Measurements from ENCODE around the gene PIPOX.

PIPOX gene

GRCh38 chr17:29012535-29012934 lies 30.4 kb upstream of the PIPOX start:
- DNase-seq (ENCODE audit: low read depth, low spot score), result no peak

DNA sequence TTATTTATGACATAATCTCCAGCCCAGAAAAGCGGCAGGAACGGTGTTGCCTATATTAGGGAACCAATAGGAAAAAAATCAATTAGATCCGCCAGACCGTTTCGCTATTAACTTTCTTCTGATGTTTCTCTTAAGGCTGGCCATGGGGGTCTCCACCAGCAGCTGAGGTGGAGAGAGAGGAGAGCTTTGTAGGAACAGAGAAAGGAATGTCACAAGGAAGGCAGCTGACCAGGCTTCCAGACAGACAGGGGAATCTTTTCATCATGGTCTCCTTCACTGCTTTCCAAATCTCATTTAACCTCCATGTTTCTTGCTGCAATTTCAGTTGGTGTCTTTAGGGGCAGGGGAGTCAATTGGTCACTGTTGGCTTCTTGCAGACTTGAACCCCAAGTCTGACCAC lies 28.2 kb upstream of the PIPOX start:
- no peak overlapping the region for H3K4me3 ChIP-seq
- H3K9me3 ChIP-seq (ENCODE audit: low read depth, low read length), result no peaks in the 10 kb centered on the region
- H3K36me3 ChIP-seq (ENCODE audit: insufficient read depth, low read length), result no peaks in the 10 kb centered on the region
- H3K9ac ChIP-seq (ENCODE audit: insufficient read length), result no peak overlapping the region
- H3K27ac ChIP-seq, result no peak overlapping the region
- DNase-seq (ENCODE audit: low read depth, low spot score), result no peak
- no peak for TF ChIP-seq FOXP2 (optimal IDR thresholded peaks at IDR 0.05; ENCODE audit: control extremely low read depth, extremely low read length, insufficient read depth)

More at GRCh38 chr17:29012535-29012934, 30.4 kb upstream of the PIPOX start:
- no peak for TF ChIP-seq FOXP2 (optimal IDR thresholded peaks at IDR 0.05; ENCODE audit: control extremely low read depth, extremely low read length, insufficient read depth)
- TF ChIP-seq POLR2AphosphoS5 (IDR thresholded peaks at IDR 0.05; ENCODE audit: borderline replicate concordance, low read depth, low read length), result no peak
- TF ChIP-seq EZH2 (IDR thresholded peaks at IDR 0.05), result no peak
- no peaks in the 10 kb centered on the region for H3K36me3 ChIP-seq (ENCODE audit: insufficient read depth, low read length)
- H3K27ac ChIP-seq, result no peak overlapping the region
- H3K9me3 ChIP-seq (ENCODE audit: low read depth, low read length), result no peaks in the 10 kb centered on the region
- H3K9ac ChIP-seq (ENCODE audit: insufficient read length), result no peak overlapping the region
- no peak overlapping the region for H3K4me3 ChIP-seq

DNA sequence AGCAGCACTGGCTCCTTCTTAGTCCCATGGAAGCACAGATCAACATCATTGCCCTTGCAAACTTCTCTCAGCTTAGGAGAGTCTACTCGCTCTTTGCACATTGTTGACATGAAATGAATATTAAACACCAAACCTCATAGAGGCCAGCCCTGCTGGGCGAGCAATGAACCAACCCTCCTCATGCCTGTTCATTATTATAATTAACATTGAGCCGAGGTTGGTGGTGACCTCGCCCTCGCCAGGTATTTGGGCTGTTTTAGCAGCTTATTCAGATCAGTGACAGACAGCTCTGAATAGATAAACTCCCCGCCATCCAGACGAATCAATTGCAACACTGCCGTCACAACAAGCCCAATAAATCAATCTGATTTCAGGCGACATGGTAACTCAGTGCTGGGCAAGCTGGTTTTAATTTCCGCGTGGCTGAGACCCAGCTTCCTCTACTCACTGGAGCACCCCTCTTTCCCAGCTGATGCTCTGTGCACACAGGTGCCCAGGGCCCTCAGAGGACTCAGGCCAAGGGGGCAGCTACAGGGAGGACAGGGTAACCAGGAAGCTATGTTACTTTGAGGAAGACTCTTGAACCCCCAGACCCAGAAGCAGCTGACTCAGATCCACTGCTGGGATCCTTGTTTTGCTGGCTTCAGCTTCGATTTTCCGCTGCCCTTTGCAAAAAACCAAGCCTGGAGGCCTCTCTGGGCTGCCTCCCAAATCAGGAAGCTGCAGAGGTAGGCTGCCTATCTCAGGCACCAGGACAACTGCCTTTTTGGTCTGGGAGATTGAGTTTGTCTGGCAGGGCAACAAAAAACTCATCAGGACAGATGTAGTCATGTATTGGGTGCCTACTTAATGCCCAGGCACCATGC lies 26.4 kb upstream of the PIPOX start:
- Histone ChIP-seq H3K9me3 (ENCODE audit: low read depth, low read length) (no peaks in the 10 kb centered on the region), H3K27ac (no peak overlapping the region), H3K9ac (ENCODE audit: insufficient read length) (no peak overlapping the region), H3K36me3 (ENCODE audit: insufficient read depth, low read length) (no peaks in the 10 kb centered on the region), H3K4me3 (no peak overlapping the region)
- TF ChIP-seq EZH2 (IDR thresholded peaks at IDR 0.05) (no peak), POLR2AphosphoS5 (IDR thresholded peaks at IDR 0.05; ENCODE audit: borderline replicate concordance, low read depth, low read length) (no peak), FOXP2 (optimal IDR thresholded peaks at IDR 0.05; ENCODE audit: control extremely low read depth, extremely low read length, insufficient read depth) (no peak)
- no peak for DNase-seq (ENCODE audit: low read depth, low spot score)

- TF ChIP-seq EZH2 (IDR thresholded peaks at IDR 0.05) (no peak), POLR2AphosphoS5 (IDR thresholded peaks at IDR 0.05; ENCODE audit: borderline replicate concordance, low read depth, low read length) (no peak), FOXP2 (optimal IDR thresholded peaks at IDR 0.05; ENCODE audit: control extremely low read depth, extremely low read length, insufficient read depth) (no peak)
- no peak overlapping the region for H3K4me3 ChIP-seq
- DNase-seq (ENCODE audit: low read depth, low spot score), result no peak
- no peak overlapping the region for H3K9ac ChIP-seq (ENCODE audit: insufficient read length)
- no peaks in the 10 kb centered on the region for H3K36me3 ChIP-seq (ENCODE audit: insufficient read depth, low read length)
- no peak overlapping the region for H3K27ac ChIP-seq
- H3K9me3 ChIP-seq (ENCODE audit: low read depth, low read length), result no peaks in the 10 kb centered on the region
Observed at GRCh38 chr17:29018788-29019474, 24.0 kb upstream of the PIPOX start.

DNA sequence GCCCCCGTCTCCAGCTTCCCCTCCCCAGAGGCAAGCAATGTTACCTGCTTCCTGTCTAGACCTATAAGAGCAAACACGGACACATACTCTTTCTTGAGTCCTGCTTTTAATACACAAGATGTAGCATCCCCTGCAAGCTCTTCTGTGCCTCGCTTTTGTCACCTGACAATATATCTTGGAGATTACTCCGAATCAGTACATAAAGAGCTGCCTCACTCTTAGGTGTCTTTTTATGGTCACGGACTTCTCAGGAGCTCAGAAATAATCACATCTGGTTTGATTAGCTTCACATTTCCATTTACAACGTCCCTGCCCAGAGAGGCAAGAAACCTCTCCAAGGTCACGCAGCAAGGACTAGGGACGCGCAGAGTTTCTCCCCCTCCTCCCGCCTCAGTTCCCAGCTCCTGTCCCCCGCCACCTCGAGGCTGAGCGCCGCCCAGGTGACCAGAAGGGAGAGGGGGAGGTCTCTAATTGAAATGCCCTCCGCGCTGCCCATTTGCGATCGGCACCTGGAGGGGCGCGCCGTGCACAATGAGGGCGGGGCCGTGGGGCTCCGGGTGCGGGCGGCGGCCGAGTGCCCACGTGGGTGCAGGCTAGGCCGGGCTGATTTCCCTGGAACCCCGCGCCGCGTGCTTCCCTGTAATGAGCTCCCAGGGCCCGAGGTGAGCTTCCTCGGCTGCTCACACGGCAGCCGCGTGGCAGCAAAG lies 23.3 kb upstream of the PIPOX start:
- H3K4me3 ChIP-seq, result no peak overlapping the region
- no peaks in the 10 kb centered on the region for H3K9me3 ChIP-seq (ENCODE audit: low read depth, low read length)
- H3K36me3 ChIP-seq (ENCODE audit: insufficient read depth, low read length), result no peaks in the 10 kb centered on the region
- TF ChIP-seq POLR2AphosphoS5 (IDR thresholded peaks at IDR 0.05; ENCODE audit: borderline replicate concordance, low read depth, low read length) (no peak), FOXP2 (optimal IDR thresholded peaks at IDR 0.05; ENCODE audit: control extremely low read depth, extremely low read length, insufficient read depth) (no peak), EZH2 (IDR thresholded peaks at IDR 0.05) (no peak)
- DNase-seq (ENCODE audit: low read depth, low spot score), result no peak
- H3K27ac ChIP-seq, result no peak overlapping the region
- H3K9ac ChIP-seq (ENCODE audit: insufficient read length), result no peak overlapping the region

DNA sequence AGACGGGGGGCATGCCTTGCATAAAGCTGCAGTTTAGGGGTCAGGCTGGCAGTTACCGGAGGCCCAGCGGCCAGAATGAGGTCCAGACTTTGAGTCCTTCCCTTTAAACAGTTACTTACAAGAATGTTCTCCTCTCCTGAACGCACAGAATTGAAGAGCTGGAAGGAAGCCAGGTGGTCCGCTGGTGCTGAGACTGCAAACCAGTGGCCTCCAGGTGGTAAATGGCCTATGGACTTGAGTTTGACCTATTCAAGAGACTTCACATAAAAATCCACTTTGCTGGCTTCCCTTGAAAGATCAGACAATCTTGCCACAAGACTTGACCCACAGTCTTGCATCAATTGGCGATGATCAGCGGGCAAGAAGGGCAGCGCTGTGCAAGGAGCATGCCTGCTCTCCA lies 22.4 kb upstream of the PIPOX start:
- no peak for DNase-seq (ENCODE audit: low read depth, low spot score)
- H3K27ac ChIP-seq, result no peak overlapping the region

DNA sequence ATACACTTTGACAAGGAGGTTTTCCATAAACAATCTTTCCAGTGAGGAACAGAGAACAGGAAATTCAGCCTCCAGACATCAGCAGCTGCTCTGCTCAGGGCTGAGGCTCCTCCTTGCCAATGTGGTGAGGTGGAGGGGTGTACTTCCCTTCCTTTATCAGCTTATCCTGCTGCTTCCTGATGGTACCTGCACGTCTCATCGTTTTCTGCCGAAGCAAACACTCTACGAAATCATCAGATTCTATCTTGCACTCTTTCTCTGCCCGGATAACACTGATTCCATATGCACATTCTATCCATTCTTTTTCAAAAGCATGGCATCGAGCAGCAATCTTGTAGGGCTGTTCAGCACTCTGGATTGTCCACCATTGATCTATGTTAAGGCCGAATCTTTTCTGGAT lies 21.7 kb upstream of the PIPOX start:
- TF ChIP-seq POLR2AphosphoS5 (IDR thresholded peaks at IDR 0.05; ENCODE audit: borderline replicate concordance, low read depth, low read length) (no peak), FOXP2 (optimal IDR thresholded peaks at IDR 0.05; ENCODE audit: control extremely low read depth, extremely low read length, insufficient read depth) (no peak), EZH2 (IDR thresholded peaks at IDR 0.05) (no peak)
- Histone ChIP-seq H3K27ac (no peak overlapping the region), H3K9ac (ENCODE audit: insufficient read length) (no peak overlapping the region), H3K9me3 (ENCODE audit: low read depth, low read length) (no peaks in the 10 kb centered on the region), H3K4me3 (no peak overlapping the region), H3K36me3 (ENCODE audit: insufficient read depth, low read length) (no peaks in the 10 kb centered on the region)
- no peak for DNase-seq (ENCODE audit: low read depth, low spot score)

More for the DNA sequence above, 22.4 kb upstream of the PIPOX start:
- Histone ChIP-seq H3K9ac (ENCODE audit: insufficient read length) (no peak overlapping the region), H3K9me3 (ENCODE audit: low read depth, low read length) (no peaks in the 10 kb centered on the region), H3K4me3 (no peak overlapping the region), H3K36me3 (ENCODE audit: insufficient read depth, low read length) (no peaks in the 10 kb centered on the region)
- TF ChIP-seq POLR2AphosphoS5 (IDR thresholded peaks at IDR 0.05; ENCODE audit: borderline replicate concordance, low read depth, low read length), result no peak
- no peak for TF ChIP-seq FOXP2 (optimal IDR thresholded peaks at IDR 0.05; ENCODE audit: control extremely low read depth, extremely low read length, insufficient read depth)
- TF ChIP-seq EZH2 (IDR thresholded peaks at IDR 0.05), result no peak

- no peak for DNase-seq (ENCODE audit: low read depth, low spot score)
- no peak overlapping the region for H3K9ac ChIP-seq (ENCODE audit: insufficient read length)
Observed at GRCh38 chr17:29022074-29022473, 20.9 kb upstream of the PIPOX start.

More at GRCh38 chr17:29022074-29022473, 20.9 kb upstream of the PIPOX start:
- Histone ChIP-seq H3K9me3 (ENCODE audit: low read depth, low read length) (no peaks in the 10 kb centered on the region), H3K27ac (no peak overlapping the region), H3K36me3 (ENCODE audit: insufficient read depth, low read length) (no peaks in the 10 kb centered on the region), H3K4me3 (no peak overlapping the region)
- no peak for TF ChIP-seq POLR2AphosphoS5 (IDR thresholded peaks at IDR 0.05; ENCODE audit: borderline replicate concordance, low read depth, low read length)

Measured in SK-N-MC (cell line).